Umbilical cord (tissue), 2 donors: ENCODE measurements around the gene SDHAF3. TPM values are rescaled to one million over a fixed set of nuclear protein-coding genes. Genes with fewer than 3 reads are reported as not detected.
"Not testable (repeated sequence)": the region's sequence is repeated elsewhere in the genome, so short reads cannot be mapped to it uniquely, and the experiment has no call there.

Experiments used
- DNase-seq: peaks from one replicate; pipeline ENCODE4 v3.0.0-alpha.2; 2015; ENCODE audit warnings: low spot score
- total RNA-seq: library from RNA; depleted of rRNA; stranded (reverse); fragments of >200 nt; gene quantifications from one replicate; pipeline ENCODE4 v1.2.3, GENCODE V29; 2014; ENCODE audit warnings: low replicate concordance; ENCODE audit not compliant: insufficient read depth

The SDHAF3 gene
- 25.0 TPM for total RNA-seq

- DNase-seq = peak; percentile 99
Measured at GRCh38 chr7:97117372-97118188, at the start of gene SDHAF3. TSS of gene SDHAF3 (plus strand) at chr7:97117698. CDS start at chr7:97117724, 26 bp downstream.

- DNase-seq = not testable (repeated sequence)
Measured at GRCh38 chr7:97072025-97072424, 45.5 kb upstream of the SDHAF3 start.

GRCh38 chr7:97075928-97076327 lies 41.6 kb upstream of the SDHAF3 start:
- DNase-seq = no peak

GRCh38 chr7:97078023-97078969 lies 39.2 kb upstream of the SDHAF3 start:
- no peak for DNase-seq

GRCh38 chr7:97079300-97079699 lies 38.2 kb upstream of the SDHAF3 start:
- DNase-seq = no peak

GRCh38 chr7:97081521-97082300 lies 35.8 kb upstream of the SDHAF3 start:
- DNase-seq = no peak

- DNase-seq = no peak
Measured at GRCh38 chr7:97088364-97088763, 29.1 kb upstream of the SDHAF3 start.

- DNase-seq = peak; percentile 6
Measured at GRCh38 chr7:97089771-97090170, 27.7 kb upstream of the SDHAF3 start.

- no peak for DNase-seq
Measured at GRCh38 chr7:97090761-97091353, 26.6 kb upstream of the SDHAF3 start.

- DNase-seq = peak; percentile 2
Measured at GRCh38 chr7:97094284-97094930, 23.1 kb upstream of the SDHAF3 start.

GRCh38 chr7:97096037-97096436 lies 21.5 kb upstream of the SDHAF3 start:
- DNase-seq = no peak

- DNase-seq = no peak
Measured at GRCh38 chr7:97096661-97097060, 20.8 kb upstream of the SDHAF3 start.

GRCh38 chr7:97104719-97105238 lies 12.7 kb upstream of the SDHAF3 start:
- peak; percentile 72 for DNase-seq

- no peak for DNase-seq
Measured at GRCh38 chr7:97107192-97107800, 10.2 kb upstream of the SDHAF3 start.

GRCh38 chr7:97116308-97116707 lies 1.2 kb upstream of the SDHAF3 start:
- peak; percentile 16 for DNase-seq

- no peak for DNase-seq
Measured at GRCh38 chr7:97117035-97117371, 495 bp upstream of the SDHAF3 start.

- DNase-seq = no peak
Measured at GRCh38 chr7:97118306-97118917, 914 bp downstream of the SDHAF3 start.

- no peak for DNase-seq
Measured at GRCh38 chr7:97119747-97120146, 2.2 kb downstream of the SDHAF3 start.

- DNase-seq = no peak
Measured at GRCh38 chr7:97120713-97121457, 3.4 kb downstream of the SDHAF3 start.
